GM23338 (cell line): ENCODE results near the gene PPP1R15B. TPM values are rescaled to one million over a fixed set of nuclear protein-coding genes. Genes with fewer than 3 reads are reported as not detected.
A peak's percentile ranks its signal among the peaks of the same experiment; 100 is the strongest.

Experiments used
- ATAC-seq: fragments of 200-7000 bp; cut with Tn5 transposase; 3 replicates; pipeline ENCODE4 v1.9.1; 2020
- DNase-seq: peaks from one replicate; pipeline ENCODE4 v3.0.0-alpha.2; 2015; ENCODE audit warnings: low spot score
- H2AFZ ChIP-seq: fragments of 200-600 bp; sonication (generic); 2 replicates; pipeline ENCODE4 v1.8.0; 2016; ENCODE audit warnings: antibody characterized with exemption, mild to moderate bottlenecking, moderate library complexity
- H3F3A ChIP-seq: fragments of 200-600 bp; sonication (generic); replicated peaks from 2 replicates; pipeline ENCODE4 v1.8.0; 2017; ENCODE audit warnings: antibody characterized with exemption, mixed run types, low read depth
- H3K27ac ChIP-seq: fragments of 200-600 bp; sonication (generic); 2 replicates; pipeline ENCODE4 v1.6.1; 2016; ENCODE audit warnings: low read depth
- H3K27me3 ChIP-seq: fragments of 200-600 bp; sonication (generic); 2 replicates; pipeline ENCODE4 v1.8.0; 2016; ENCODE audit warnings: mild to moderate bottlenecking, mixed run types, moderate library complexity; ENCODE audit not compliant: insufficient read depth
- H3K36me3 ChIP-seq: fragments of 200-600 bp; sonication (generic); 2 replicates; pipeline ENCODE4 v1.8.0; 2016; ENCODE audit warnings: mild to moderate bottlenecking; ENCODE audit not compliant: insufficient read depth
- H3K4me1 ChIP-seq: fragments of 200-600 bp; sonication (generic); 2 replicates; pipeline ENCODE4 v1.8.0; 2016; ENCODE audit warnings: mild to moderate bottlenecking, moderate library complexity; ENCODE audit not compliant: insufficient read depth
- H3K4me2 ChIP-seq: fragments of 200-600 bp; sonication (generic); 2 replicates; pipeline ENCODE4 v1.7.1; 2017; ENCODE audit warnings: mixed run types
- H3K4me3 ChIP-seq: fragments of 200-600 bp; sonication (generic); 2 replicates; pipeline ENCODE4 v1.6.1; 2016; ENCODE audit warnings: mixed run types
- H3K79me2 ChIP-seq: fragments of 200-600 bp; sonication (generic); replicated peaks from 2 replicates; pipeline ENCODE4 v1.8.0; 2017; ENCODE audit warnings: mild to moderate bottlenecking; ENCODE audit not compliant: insufficient read depth
- H3K9me2 ChIP-seq: fragments of 200-600 bp; sonication (generic); 2 replicates; pipeline ENCODE4 v1.8.0; 2017; ENCODE audit not compliant: insufficient read depth
- H4K20me1 ChIP-seq: fragments of 200-600 bp; sonication (generic); replicated peaks from 2 replicates; pipeline ENCODE4 v1.8.0; 2017; ENCODE audit warnings: mild to moderate bottlenecking; ENCODE audit not compliant: insufficient read depth
- H3K27ac Mint-ChIP-seq: 2 replicates; pipeline ENCODE4 v1.8.0; 2020; ENCODE audit warnings: inconsistent platforms, mild to moderate bottlenecking, moderate library complexity, mixed read lengths
- H3K27me3 Mint-ChIP-seq: 3 replicates; pipeline ENCODE4 v1.8.0; 2022; ENCODE audit warnings: low read depth, mild to moderate bottlenecking, moderate library complexity, mixed read lengths, inconsistent platforms; ENCODE audit not compliant: insufficient read depth, poor library complexity
- H3K36me3 Mint-ChIP-seq: 3 replicates; pipeline ENCODE4 v1.8.0; 2021; ENCODE audit warnings: low read depth, mild to moderate bottlenecking, inconsistent platforms, moderate library complexity, mixed read lengths
- H3K4me1 Mint-ChIP-seq: 3 replicates; pipeline ENCODE4 v1.8.0; 2020; ENCODE audit warnings: mild to moderate bottlenecking, inconsistent platforms, mixed read lengths
- H3K4me3 Mint-ChIP-seq: 3 replicates; pipeline ENCODE4 v1.8.0; 2021; ENCODE audit warnings: moderate library complexity, mild to moderate bottlenecking, inconsistent platforms, mixed read lengths
- H3K9me3 Mint-ChIP-seq: 3 replicates; pipeline ENCODE4 v1.8.0; 2020; ENCODE audit warnings: moderate library complexity, mild to moderate bottlenecking, inconsistent platforms, mixed read lengths
- CREB1 ChIP-seq: fragments of 250-450 bp; sonication (Bioruptor Pico); IDR thresholded peaks from 2 replicates; pipeline ENCODE4 v1.5.0; 2020; ENCODE audit warnings: low read depth, mild to moderate bottlenecking, moderate library complexity
- EZH2 ChIP-seq: fragments of 200-600 bp; sonication (generic); IDR thresholded peaks from one replicate; pipeline ENCODE4 v1.8.0; 2017; ENCODE audit warnings: antibody characterized with exemption, mild to moderate bottlenecking, low read depth; ENCODE audit not compliant: unreplicated experiment
- JUNB ChIP-seq: IDR thresholded peaks from one replicate; pipeline ENCODE4 v1.6.1; 2016; ENCODE audit warnings: antibody characterized with exemption; ENCODE audit not compliant: unreplicated experiment
- POLR2AphosphoS5 ChIP-seq: IDR thresholded peaks from 2 replicates; pipeline ENCODE4 v1.6.1; 2016; ENCODE audit warnings: antibody characterized with exemption, low read depth
- STAT1 ChIP-seq: IDR thresholded peaks from one replicate; pipeline ENCODE4 v1.6.1; 2016; ENCODE audit warnings: antibody characterized with exemption; ENCODE audit not compliant: unreplicated experiment
- ZNF114 ChIP-seq: fragments of 250-450 bp; sonication (Bioruptor Pico); IDR thresholded peaks from 2 replicates; pipeline ENCODE4 v1.5.0; 2020; ENCODE audit warnings: mild to moderate bottlenecking, moderate library complexity
- ZNF331 ChIP-seq: fragments of 250-450 bp; sonication (Bioruptor Pico); IDR thresholded peaks from 2 replicates; pipeline ENCODE4 v1.5.0; 2020; ENCODE audit warnings: low read depth, mild to moderate bottlenecking, moderate library complexity
- ZNF462 ChIP-seq: fragments of 250-450 bp; sonication (Bioruptor Pico); IDR thresholded peaks from 2 replicates; pipeline ENCODE4 v1.5.0; 2020; ENCODE audit warnings: mild to moderate bottlenecking, moderate library complexity
- polyA plus RNA-seq: library from polyadenylated mRNA; unstranded; fragments of >200 nt; fragmentation: Nextera tagmentation; extraction: Ambion mirVana; gene quantifications from 2 replicates; pipeline ENCODE4 v1.2.1, GENCODE V29; 2016
- total RNA-seq: library from RNA; depleted of rRNA; stranded (reverse); fragments of >200 nt; shearing (Covaris generic); gene quantifications from 2 replicates; pipeline ENCODE4 v1.2.3, GENCODE V29; 2014
- TF ChIP-seq, protein P1 (sequence below): IDR thresholded peaks from 2 replicates; pipeline ENCODE4 v1.6.1; 2016; ENCODE audit warnings: antibody characterized with exemption

Gene PPP1R15B
- total and polyA plus RNA-seq, 2 experiments from 2014 or later, result 17.3 to 64.3 TPM

DNA sequence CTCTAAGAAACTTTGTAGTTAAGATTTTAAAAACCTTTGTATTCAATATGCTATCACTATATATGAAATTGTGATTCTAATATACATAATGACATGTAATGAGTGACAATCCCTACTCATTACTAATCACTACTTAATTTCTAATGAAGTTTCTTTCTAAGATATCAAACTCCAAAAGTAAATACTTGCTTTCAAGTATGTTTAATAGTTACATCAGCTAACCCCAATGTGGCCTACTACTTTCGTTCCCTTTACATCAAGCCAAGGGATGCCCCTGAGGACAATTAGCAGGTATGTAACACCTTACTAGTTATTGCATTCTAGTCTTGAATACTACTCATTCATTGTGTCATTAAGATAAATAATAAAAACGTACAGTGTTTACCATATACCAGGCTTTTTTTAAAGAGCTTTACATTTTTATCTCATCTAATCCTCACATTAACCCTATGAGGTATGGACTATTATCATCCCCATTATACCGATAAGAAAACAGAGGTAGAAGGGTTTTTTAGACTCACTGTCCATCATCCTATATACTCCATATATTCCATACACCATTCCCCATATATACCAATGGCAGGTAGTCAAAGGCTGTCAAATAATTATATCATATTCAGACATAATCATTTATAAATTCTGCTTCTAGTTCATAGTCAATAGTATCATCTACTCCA lies 4.2 kb downstream of the PPP1R15B start (continued):
- TF ChIP-seq CREB1 (CRISPR knock-in tag), result no peak

DNA sequence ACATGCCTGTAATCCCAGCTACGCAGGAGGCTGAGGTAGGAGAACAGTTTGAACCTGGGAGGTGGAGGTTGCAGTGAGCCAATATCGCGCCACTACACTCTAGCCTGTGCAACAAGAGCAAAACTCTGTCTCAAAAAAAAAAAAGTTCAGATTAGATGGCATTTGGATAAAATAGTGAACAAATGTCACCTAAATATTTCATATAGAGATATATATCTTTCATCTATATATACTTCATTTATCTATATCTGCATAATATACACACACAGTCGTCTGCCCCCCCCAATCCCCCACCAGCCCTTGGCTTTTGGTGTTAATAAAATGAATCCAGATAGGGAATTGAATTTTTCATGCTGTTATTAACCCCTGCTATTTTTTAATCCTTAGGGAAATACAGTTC lies 5.0 kb downstream of the PPP1R15B start:
- Histone ChIP-seq H3F3A (peaks cover 8% of the 10 kb centered on the region; the same call in 1 of the 2 replicates), H4K20me1 (peaks cover 73% of the 10 kb centered on the region), H3K4me2 (peak overlapping the region; percentile 84), H3K79me2 (peaks cover 84% of the 10 kb centered on the region), H3K4me3 (peak overlapping the region; percentile 97), H3K27ac (no peak overlapping the region), H3K4me1 (peaks cover 5% of the 10 kb centered on the region), H3K27me3 (no peaks in the 10 kb centered on the region), H3K36me3 (peaks cover 24% of the 10 kb centered on the region), H3K9me2 (no peaks in the 10 kb centered on the region), H2AFZ (no peak overlapping the region)
- Mint-ChIP-seq H3K4me3 (peak overlapping the region; percentile 94), H3K9me3 (no peaks in the 10 kb centered on the region), H3K27ac (no peak overlapping the region), H3K27me3 (peaks cover 12% of the 10 kb centered on the region), H3K36me3 (peaks cover 67% of the 10 kb centered on the region), H3K4me1 (no peaks in the 10 kb centered on the region; the same call in 2 of the 3 replicates)
- DNase-seq, result no peak
- no peak for TF ChIP-seq JUNB
- no peak for ATAC-seq

- Histone ChIP-seq H2AFZ (no peak overlapping the region), H3K27ac (no peak overlapping the region), H3K79me2 (peaks cover 78% of the 10 kb centered on the region), H3K4me2 (0 out of 2 replicates have a peak overlapping the region, but pooled peaks have one; percentile 84), H4K20me1 (peaks cover 75% of the 10 kb centered on the region), H3F3A (peaks cover 4% of the 10 kb centered on the region; the same call in 1 of the 2 replicates), H3K4me1 (peaks cover 5% of the 10 kb centered on the region), H3K4me3 (0 out of 2 replicates have a peak overlapping the region, but pooled peaks have one; percentile 97), H3K36me3 (peaks cover 24% of the 10 kb centered on the region), H3K9me2 (no peaks in the 10 kb centered on the region), H3K27me3 (no peaks in the 10 kb centered on the region)
- ATAC-seq, result no peak
- peaks cover 7% of the 10 kb centered on the region for H3K27me3 Mint-ChIP-seq
- no peaks in the 10 kb centered on the region for H3K9me3 Mint-ChIP-seq
- no peak for DNase-seq
- H3K36me3 Mint-ChIP-seq, result peaks cover 65% of the 10 kb centered on the region
- H3K27ac Mint-ChIP-seq, result no peak overlapping the region
- H3K4me1 Mint-ChIP-seq, result no peaks in the 10 kb centered on the region; the same call in 2 of the 3 replicates
- peak overlapping the region; percentile 94; the same call in 2 of the 3 replicates for H3K4me3 Mint-ChIP-seq
- TF ChIP-seq ZNF331 (no peak), JUNB (no peak), CREB1 (CRISPR knock-in tag) (no peak), EZH2 (no peak), ZNF462 (CRISPR knock-in tag) (no peak), STAT1 (no peak), ZNF114 (CRISPR knock-in tag) (no peak), POLR2AphosphoS5 (no peak)
- TF ChIP-seq, protein P1, sequence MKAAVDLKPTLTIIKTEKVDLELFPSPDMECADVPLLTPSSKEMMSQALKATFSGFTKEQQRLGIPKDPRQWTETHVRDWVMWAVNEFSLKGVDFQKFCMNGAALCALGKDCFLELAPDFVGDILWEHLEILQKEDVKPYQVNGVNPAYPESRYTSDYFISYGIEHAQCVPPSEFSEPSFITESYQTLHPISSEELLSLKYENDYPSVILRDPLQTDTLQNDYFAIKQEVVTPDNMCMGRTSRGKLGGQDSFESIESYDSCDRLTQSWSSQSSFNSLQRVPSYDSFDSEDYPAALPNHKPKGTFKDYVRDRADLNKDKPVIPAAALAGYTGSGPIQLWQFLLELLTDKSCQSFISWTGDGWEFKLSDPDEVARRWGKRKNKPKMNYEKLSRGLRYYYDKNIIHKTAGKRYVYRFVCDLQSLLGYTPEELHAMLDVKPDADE, result no peak
Observed at GRCh38 chr1:204405988-204406387, 5.6 kb downstream of the PPP1R15B start.
